ENCODE data around the gene RBM47.

Gene RBM47

GRCh38 chr4:40511036-40511614, 118.5 kb downstream of the RBM47 start:
- no peak overlapping the region for H3K27ac Mint-ChIP-seq
- H3K4me3 Mint-ChIP-seq = no peak overlapping the region
- H3K27me3 Mint-ChIP-seq = no peaks in the 10 kb centered on the region
- no peaks in the 10 kb centered on the region for H3K36me3 Mint-ChIP-seq
- CTCF ChIA-PET = no interaction called here
- H3K4me1 Mint-ChIP-seq = peaks cover 22% of the 10 kb centered on the region
- no peaks in the 10 kb centered on the region for H3K9me3 Mint-ChIP-seq
- DNase-seq = no peak

GRCh38 chr4:40507977-40508376, 121.7 kb downstream of the RBM47 start:
- DNase-seq = peak; percentile 48
- peaks cover 1% of the 10 kb centered on the region for H3K36me3 Mint-ChIP-seq
- CTCF ChIA-PET = interaction anchor here (0.6 kb wide), 1 partner anchor 191 kb away, joined by 3 read pairs; no protein-coding TSS in a partner anchor
- no peaks in the 10 kb centered on the region for H3K27me3 Mint-ChIP-seq
- no peak overlapping the region for H3K4me3 Mint-ChIP-seq
- no peak overlapping the region for H3K27ac Mint-ChIP-seq
- peaks cover 2% of the 10 kb centered on the region for H3K9me3 Mint-ChIP-seq
- H3K4me1 Mint-ChIP-seq = peaks cover 19% of the 10 kb centered on the region

DNA sequence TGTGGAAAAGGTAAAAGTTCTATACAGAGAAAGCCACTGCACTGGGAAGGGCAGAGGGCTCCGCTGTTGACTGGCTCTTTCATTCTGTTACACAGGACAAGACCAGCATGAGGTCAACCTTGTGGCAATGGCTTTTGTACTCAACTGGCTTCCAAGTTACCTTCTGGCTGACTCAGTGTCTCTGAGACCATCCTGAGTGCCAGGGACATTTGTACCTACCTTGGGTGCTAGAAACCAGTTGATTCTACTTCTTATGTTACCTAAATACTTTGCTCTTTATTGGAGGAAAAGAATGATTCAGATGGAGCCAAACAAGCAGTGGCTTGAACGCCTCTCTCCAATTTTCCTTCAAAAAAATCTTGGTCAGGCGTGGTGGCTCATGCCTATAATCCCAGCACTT, 123.2 kb downstream of the RBM47 start:
- CTCF ChIA-PET = no interaction called here

DNA sequence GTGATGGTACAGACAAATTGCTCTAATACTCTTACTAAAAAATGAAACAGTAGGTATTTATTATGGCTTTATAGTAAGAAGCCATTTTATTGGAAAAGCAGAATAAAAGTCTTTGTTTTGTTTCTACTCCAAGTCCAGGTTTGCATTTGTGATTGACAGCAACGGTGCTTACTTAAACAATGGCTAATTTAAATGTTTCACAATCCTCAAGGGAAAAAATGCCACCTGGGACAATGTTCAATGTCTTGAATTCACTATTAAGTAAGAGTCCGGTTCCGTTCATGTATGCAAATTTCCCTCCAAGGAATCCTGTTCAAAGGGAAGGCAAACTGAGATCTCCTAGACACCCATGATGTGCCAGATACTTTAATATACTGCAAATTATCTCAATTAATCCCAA, 123.6 kb downstream of the RBM47 start:
- Mint-ChIP-seq H3K9me3 (peaks cover 2% of the 10 kb centered on the region), H3K4me1 (peaks cover 31% of the 10 kb centered on the region), H3K36me3 (peaks cover 1% of the 10 kb centered on the region), H3K27ac (no peak overlapping the region), H3K4me3 (no peak overlapping the region), H3K27me3 (no peaks in the 10 kb centered on the region)
- DNase-seq = no peak
- CTCF ChIA-PET = no interaction called here

More for the DNA sequence above, 123.2 kb downstream of the RBM47 start:
- Mint-ChIP-seq H3K9me3 (peaks cover 2% of the 10 kb centered on the region), H3K36me3 (peaks cover 1% of the 10 kb centered on the region), H3K4me3 (no peak overlapping the region), H3K4me1 (peaks cover 31% of the 10 kb centered on the region), H3K27ac (no peak overlapping the region), H3K27me3 (no peaks in the 10 kb centered on the region)
- DNase-seq = no peak

DNA sequence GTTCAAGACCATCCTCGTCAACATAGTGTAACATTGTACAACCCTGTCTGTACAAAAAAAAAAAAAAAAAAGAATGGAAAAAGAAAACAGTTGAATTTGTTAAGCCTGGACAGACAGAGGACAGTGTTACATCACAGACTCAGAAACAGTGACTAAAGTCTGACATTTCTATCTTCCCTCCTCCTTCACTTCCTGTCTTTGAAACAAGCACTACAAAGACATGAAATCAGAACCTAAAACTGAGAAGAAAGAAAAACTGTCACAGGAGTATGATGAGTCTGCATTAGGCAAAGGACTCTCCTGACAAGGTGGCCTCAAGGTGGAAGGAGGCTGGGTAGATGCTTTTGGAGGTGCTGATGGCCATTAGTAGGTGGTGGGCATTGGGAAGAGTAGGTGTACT, 126.7 kb downstream of the RBM47 start:
- Mint-ChIP-seq H3K27ac (peak overlapping the region; percentile 80), H3K27me3 (no peaks in the 10 kb centered on the region), H3K4me1 (peaks cover 28% of the 10 kb centered on the region), H3K9me3 (peaks cover 2% of the 10 kb centered on the region), H3K36me3 (peaks cover 1% of the 10 kb centered on the region), H3K4me3 (no peak overlapping the region)
- CTCF ChIA-PET = no interaction called here
- DNase-seq = no peak

DNA sequence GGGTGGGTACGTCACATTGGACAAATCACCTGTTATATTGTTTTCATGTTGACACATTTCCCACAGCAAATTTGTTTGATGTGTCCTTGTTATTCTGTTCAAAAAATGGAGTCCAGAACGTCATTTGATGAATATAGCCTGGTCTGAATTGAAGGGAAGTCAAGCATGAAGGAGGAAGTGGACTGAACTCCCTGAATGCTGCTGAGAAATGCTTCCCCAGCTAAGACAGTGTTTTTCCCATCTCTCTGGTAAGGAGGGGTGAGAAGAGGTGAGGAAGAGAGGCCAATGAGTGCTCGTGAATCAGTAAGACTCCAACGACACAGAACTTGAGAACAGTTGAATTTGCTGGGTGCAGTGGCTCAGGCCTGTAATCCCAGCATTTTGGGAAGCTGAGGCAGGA, 127.4 kb downstream of the RBM47 start:
- DNase-seq = no peak
- peaks cover 1% of the 10 kb centered on the region for H3K36me3 Mint-ChIP-seq
- CTCF ChIA-PET = no interaction called here
- H3K9me3 Mint-ChIP-seq = peaks cover 2% of the 10 kb centered on the region
- no peaks in the 10 kb centered on the region for H3K27me3 Mint-ChIP-seq
- H3K4me3 Mint-ChIP-seq = no peak overlapping the region
- H3K27ac Mint-ChIP-seq = peak overlapping the region; percentile 6
- H3K4me1 Mint-ChIP-seq = peaks cover 28% of the 10 kb centered on the region

GRCh38 chr4:40500781-40501180, 128.9 kb downstream of the RBM47 start:
- no peak overlapping the region for H3K4me3 Mint-ChIP-seq
- no peak overlapping the region for H3K27ac Mint-ChIP-seq
- no peaks in the 10 kb centered on the region for H3K27me3 Mint-ChIP-seq
- CTCF ChIA-PET = no interaction called here
- DNase-seq = no peak
- peaks cover 1% of the 10 kb centered on the region for H3K36me3 Mint-ChIP-seq
- H3K4me1 Mint-ChIP-seq = peaks cover 32% of the 10 kb centered on the region
- peaks cover 2% of the 10 kb centered on the region for H3K9me3 Mint-ChIP-seq

DNA sequence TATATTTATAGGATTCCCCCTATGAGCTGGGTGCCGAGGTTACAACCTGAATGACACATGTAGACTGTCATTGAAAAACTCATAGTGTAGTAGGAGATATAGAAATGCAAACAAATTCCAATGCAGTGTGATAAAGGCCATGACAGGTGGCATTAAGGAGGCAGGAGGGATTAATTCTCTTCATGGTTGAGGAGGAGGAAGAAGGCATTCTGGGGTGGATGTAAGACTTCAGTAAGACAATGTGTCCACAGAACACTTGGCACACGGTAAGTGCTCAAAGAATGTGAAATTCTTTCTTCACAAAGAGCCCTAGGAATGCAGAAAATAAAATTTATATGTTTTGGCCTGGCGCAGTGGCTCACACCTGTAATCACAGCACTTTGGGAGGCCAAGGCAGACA, 136.5 kb downstream of the RBM47 start:
- H3K9me3 Mint-ChIP-seq = no peaks in the 10 kb centered on the region
- H3K27me3 Mint-ChIP-seq = peaks cover 7% of the 10 kb centered on the region
- peaks cover 10% of the 10 kb centered on the region for H3K4me1 Mint-ChIP-seq
- H3K27ac Mint-ChIP-seq = no peak overlapping the region
- DNase-seq = no peak
- CTCF ChIA-PET = interaction anchor here (0.6 kb wide), 1 partner anchor 311 kb away, joined by 3 read pairs; no protein-coding TSS in a partner anchor
- H3K36me3 Mint-ChIP-seq = no peaks in the 10 kb centered on the region
- H3K4me3 Mint-ChIP-seq = no peak overlapping the region

DNA sequence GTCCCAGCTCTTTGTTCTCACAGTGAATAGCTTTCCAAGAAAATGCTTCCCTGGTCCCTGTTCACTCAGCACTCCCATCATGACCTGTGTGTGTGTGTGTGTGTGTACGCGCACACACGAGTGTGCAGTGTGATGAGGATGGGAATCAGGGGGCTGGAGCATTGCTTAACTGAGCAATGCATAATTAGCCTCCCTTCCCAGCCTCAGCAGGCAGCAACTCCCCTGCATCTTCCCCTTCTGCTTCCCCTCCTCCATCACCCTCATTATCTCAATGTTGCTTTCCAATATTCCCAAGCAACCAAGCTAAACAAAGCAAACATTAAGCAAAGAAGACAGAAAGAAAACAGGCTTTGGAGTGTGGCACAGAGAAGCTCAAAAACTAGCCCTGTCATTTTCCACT, 137.0 kb downstream of the RBM47 start:
- Mint-ChIP-seq H3K4me3 (no peak overlapping the region), H3K36me3 (no peaks in the 10 kb centered on the region)
- DNase-seq = no peak

DNA sequence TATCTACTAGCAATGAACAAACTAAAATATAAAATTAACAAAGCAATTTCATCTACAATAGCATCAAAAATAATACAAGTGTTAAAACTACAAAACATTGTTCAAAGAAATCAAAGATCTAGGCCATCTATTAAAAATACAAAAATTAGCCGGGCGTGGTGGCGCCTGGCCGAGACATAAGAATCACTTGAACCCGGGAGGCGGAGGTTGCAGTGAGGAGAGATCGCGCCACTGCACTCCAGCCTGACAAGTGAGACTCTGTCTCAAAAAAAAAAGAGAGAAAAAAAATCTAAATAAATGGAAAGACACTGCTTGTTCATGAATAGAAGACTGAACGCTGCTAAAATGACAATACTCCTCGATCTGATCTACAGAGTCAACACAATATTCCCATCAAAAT, 139.2 kb downstream of the RBM47 start:
- H3K4me1 Mint-ChIP-seq = peaks cover 4% of the 10 kb centered on the region
- DNase-seq = no peak
- H3K4me3 Mint-ChIP-seq = no peak overlapping the region
- H3K9me3 Mint-ChIP-seq = peaks cover 11% of the 10 kb centered on the region
- peaks cover 8% of the 10 kb centered on the region for H3K36me3 Mint-ChIP-seq
- no peak overlapping the region for H3K27ac Mint-ChIP-seq
- CTCF ChIA-PET = interaction anchor here (0.6 to 1.0 kb wide), 2 partner anchors 19 to 41 kb away, joined by 3 read pairs; no protein-coding TSS in a partner anchor
- H3K27me3 Mint-ChIP-seq = peaks cover 7% of the 10 kb centered on the region

More for the DNA sequence above, 137.0 kb downstream of the RBM47 start:
- CTCF ChIA-PET = no interaction called here
- H3K4me1 Mint-ChIP-seq = peaks cover 10% of the 10 kb centered on the region
- H3K9me3 Mint-ChIP-seq = peaks cover 1% of the 10 kb centered on the region
- H3K27me3 Mint-ChIP-seq = peaks cover 7% of the 10 kb centered on the region
- no peak overlapping the region for H3K27ac Mint-ChIP-seq

DNA sequence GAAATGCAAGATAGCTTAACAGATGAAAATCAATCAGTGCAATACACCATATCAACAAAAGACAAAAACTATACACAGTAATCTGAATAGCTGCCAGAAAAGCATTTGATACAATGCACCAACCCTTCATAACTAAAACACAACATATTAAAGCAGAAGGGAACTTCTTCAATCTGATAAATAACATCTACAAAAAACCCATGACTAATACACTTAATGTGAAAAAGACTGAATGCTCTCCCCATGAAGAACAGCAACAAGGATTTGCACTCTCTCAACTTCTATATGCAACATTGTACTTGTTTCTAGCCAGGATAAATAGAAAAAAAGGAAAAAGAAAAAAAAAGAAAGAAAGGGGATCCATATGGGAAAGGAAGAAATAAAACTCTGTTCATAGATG, 139.7 kb downstream of the RBM47 start:
- no peak for DNase-seq
- H3K4me1 Mint-ChIP-seq = peaks cover 4% of the 10 kb centered on the region
- peaks cover 7% of the 10 kb centered on the region for H3K27me3 Mint-ChIP-seq

GRCh38 chr4:40486534-40486933, 143.1 kb downstream of the RBM47 start:
- CTCF ChIA-PET = no interaction called here

More for the DNA sequence above, 139.7 kb downstream of the RBM47 start:
- H3K36me3 Mint-ChIP-seq = peaks cover 8% of the 10 kb centered on the region
- no peak overlapping the region for H3K4me3 Mint-ChIP-seq
- CTCF ChIA-PET = no interaction called here
- no peak overlapping the region for H3K27ac Mint-ChIP-seq
- H3K9me3 Mint-ChIP-seq = peaks cover 11% of the 10 kb centered on the region

DNA sequence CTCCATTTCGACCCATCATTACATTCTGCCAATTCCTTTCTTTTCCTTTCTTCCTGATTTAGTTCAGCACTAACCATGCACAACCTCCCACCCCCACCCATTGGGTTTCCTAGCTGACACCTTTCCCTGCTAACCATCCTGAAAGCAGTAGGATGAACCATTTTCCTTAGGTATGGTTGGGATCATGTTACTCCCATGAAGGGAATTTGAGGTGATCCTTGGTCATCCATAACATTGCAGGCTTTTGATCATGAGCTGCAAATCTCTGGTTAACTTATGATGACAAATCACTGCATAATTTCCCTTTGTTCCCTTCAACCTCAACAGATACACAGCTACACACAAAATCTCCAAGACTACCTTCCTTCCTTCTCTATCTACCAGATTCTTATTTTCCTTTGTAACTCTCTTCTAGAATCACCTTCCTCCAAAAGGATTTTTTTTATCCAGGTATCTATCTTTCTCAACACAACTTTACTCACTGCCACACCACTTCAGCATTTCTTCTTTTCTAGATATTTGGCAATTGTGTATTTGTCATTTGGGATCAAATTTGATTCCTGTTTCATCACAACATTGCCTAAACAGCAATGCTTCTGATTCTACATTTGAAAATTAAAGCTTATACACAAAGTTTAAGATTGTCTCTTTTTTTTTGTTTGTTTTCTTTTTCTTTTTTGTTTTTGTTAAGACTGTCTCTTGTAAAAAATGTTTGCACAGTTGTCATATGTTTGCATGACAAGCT, 145.1 kb downstream of the RBM47 start:
- Mint-ChIP-seq H3K9me3 (peaks cover 11% of the 10 kb centered on the region), H3K27ac (no peak overlapping the region), H3K36me3 (peaks cover 9% of the 10 kb centered on the region), H3K27me3 (peaks cover 26% of the 10 kb centered on the region), H3K4me3 (no peak overlapping the region), H3K4me1 (peaks cover 6% of the 10 kb centered on the region)
- CTCF ChIA-PET = interaction anchor here (0.6 to 1.7 kb wide), 2 partner anchors 159 to 776 kb away, joined by 3 read pairs; no protein-coding TSS in a partner anchor
- DNase-seq = no peak

More at GRCh38 chr4:40486534-40486933, 143.1 kb downstream of the RBM47 start:
- peaks cover 9% of the 10 kb centered on the region for H3K36me3 Mint-ChIP-seq
- peaks cover 3% of the 10 kb centered on the region for H3K4me1 Mint-ChIP-seq
- H3K27me3 Mint-ChIP-seq = peaks cover 19% of the 10 kb centered on the region
- H3K27ac Mint-ChIP-seq = no peak overlapping the region
- H3K9me3 Mint-ChIP-seq = peaks cover 11% of the 10 kb centered on the region
- no peak overlapping the region for H3K4me3 Mint-ChIP-seq
- no peak for DNase-seq

GRCh38 chr4:40482985-40483647, 146.5 kb downstream of the RBM47 start:
- Mint-ChIP-seq H3K9me3 (peaks cover 11% of the 10 kb centered on the region), H3K36me3 (peaks cover 9% of the 10 kb centered on the region), H3K4me1 (peaks cover 6% of the 10 kb centered on the region), H3K4me3 (no peak overlapping the region), H3K27me3 (peaks cover 26% of the 10 kb centered on the region), H3K27ac (no peak overlapping the region)
- DNase-seq = no peak
- CTCF ChIA-PET = interaction anchor here (1.1 kb wide), 1 partner anchor 49 kb away, joined by 3 read pairs; no protein-coding TSS in a partner anchor

Data from activated naive CD4-positive, alpha-beta T cell treated with anti-CD3 and anti-CD28 coated beads, Interleukin-2, amount 10 ng/mL, durations not matched to agents 7 days and 5 days (primary cell).